ENCODE data around the gene SHISAL1.

- TF ChIP-seq CTCF (IDR thresholded peaks at IDR 0.05) (no peak), POLR2A (IDR thresholded peaks at IDR 0.05) (no peak)
These were observed 49.2 kb downstream of the SHISAL1 start for GRCh38 chr22:44263547-44263946.
